Loucy (cell line): ENCODE measurements around the gene SLC9A6.

ENCODE experiments used
- H2AFZ ChIP-seq: fragments of 200-600 bp; sonication (generic); 2 replicates; pipeline ENCODE4 v1.6.0; 2016; ENCODE audit warnings: antibody characterized with exemption, mild to moderate bottlenecking, low read length, moderate library complexity
- H3F3A ChIP-seq: fragments of 200-600 bp; 2 replicates; pipeline ENCODE4 v1.6.0; 2016; ENCODE audit warnings: antibody characterized with exemption, low read depth, mild to moderate bottlenecking
- H3K27me3 ChIP-seq: fragments of 200-600 bp; sonication (generic); 2 replicates; pipeline ENCODE4 v1.6.1; 2014; ENCODE audit warnings: low read length, mild to moderate bottlenecking; ENCODE audit not compliant: insufficient read depth, poor library complexity, severe bottlenecking
- H3K36me3 ChIP-seq: fragments of 200-600 bp; sonication (generic); 2 replicates; pipeline ENCODE4 v1.6.1; 2016; ENCODE audit warnings: low read length; ENCODE audit not compliant: insufficient read depth
- H3K4me1 ChIP-seq: fragments of 200-600 bp; sonication (generic); 2 replicates; pipeline ENCODE4 v1.5.1; 2014; ENCODE audit warnings: low read length, mild to moderate bottlenecking; ENCODE audit not compliant: insufficient read depth, poor library complexity, severe bottlenecking
- H3K4me2 ChIP-seq: fragments of 200-600 bp; sonication (generic); 2 replicates; pipeline ENCODE4 v1.6.0; 2014; ENCODE audit warnings: antibody characterized with exemption, low read length, low read depth, mild to moderate bottlenecking; ENCODE audit not compliant: poor library complexity, severe bottlenecking
- H3K4me3 ChIP-seq: fragments of 200-600 bp; sonication (generic); 2 replicates; pipeline ENCODE4 v1.5.1; 2014; ENCODE audit warnings: low read length, mild to moderate bottlenecking, mixed read lengths; ENCODE audit not compliant: poor library complexity, severe bottlenecking
- H3K79me2 ChIP-seq: fragments of 200-600 bp; sonication (generic); 2 replicates; pipeline ENCODE4 v1.6.1; 2014; ENCODE audit warnings: low read length; ENCODE audit not compliant: insufficient read depth
- H3K9ac ChIP-seq: fragments of 200-600 bp; sonication (generic); 2 replicates; pipeline ENCODE4 v1.6.0; 2014; ENCODE audit warnings: mild to moderate bottlenecking, low read depth, low read length, moderate library complexity; ENCODE audit not compliant: poor library complexity, severe bottlenecking
- H3K9me2 ChIP-seq: fragments of 200-600 bp; sonication (generic); replicated peaks from 2 replicates; pipeline ENCODE4 v1.6.1; 2016; ENCODE audit warnings: low read depth, low read length, mixed read lengths
- H3K9me3 ChIP-seq: fragments of 200-600 bp; sonication (generic); 2 replicates; pipeline ENCODE4 v1.6.1; 2014; ENCODE audit warnings: mild to moderate bottlenecking, antibody characterized with exemption, low read length, low read depth; ENCODE audit not compliant: insufficient read depth
- H4K20me1 ChIP-seq: fragments of 200-600 bp; sonication (generic); 2 replicates; pipeline ENCODE4 v1.6.0; 2014; ENCODE audit warnings: antibody characterized with exemption, low read length, mild to moderate bottlenecking; ENCODE audit not compliant: insufficient read depth, poor library complexity, severe bottlenecking
- EZH2phosphoT487 ChIP-seq: fragments of 200-600 bp; IDR thresholded peaks from 2 replicates; pipeline ENCODE4 v1.6.1; 2018; ENCODE audit warnings: antibody characterized with exemption, mild to moderate bottlenecking, moderate library complexity, borderline replicate concordance
- TF ChIP-seq, protein P1 (sequence below): fragments of 200-600 bp; sonication (generic); conservative IDR thresholded peaks from 2 replicates; pipeline ENCODE4 v1.5.1; 2014; ENCODE audit warnings: mild to moderate bottlenecking, antibody characterized with exemption, low read length

SLC9A6 gene

DNA sequence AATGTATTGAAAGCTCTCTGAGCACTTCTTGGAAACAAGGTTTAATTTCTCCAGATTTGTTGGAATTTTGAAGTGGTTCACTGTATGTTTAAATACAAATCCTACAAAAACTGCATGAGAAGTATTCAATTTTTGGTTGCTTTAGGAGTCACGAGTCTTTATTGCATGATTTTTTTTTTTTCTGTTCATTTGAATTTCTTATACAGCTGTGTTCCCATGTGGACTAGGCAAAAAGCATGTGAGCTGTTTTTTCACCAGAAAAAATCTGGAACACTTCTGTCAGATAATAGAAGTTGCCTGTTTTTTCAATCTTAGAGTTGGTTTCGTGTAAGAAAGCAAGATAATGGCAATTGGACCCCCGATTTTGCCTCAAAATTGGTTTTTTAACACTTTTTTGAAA lies 66.4 kb downstream of the SLC9A6 start:
- no peak overlapping the region for H2AFZ ChIP-seq
- H3K9ac ChIP-seq = no peak overlapping the region
- H3K27me3 ChIP-seq = no peaks in the 10 kb centered on the region
- TF ChIP-seq EZH2phosphoT487 = no peak
- TF ChIP-seq, protein P1, sequence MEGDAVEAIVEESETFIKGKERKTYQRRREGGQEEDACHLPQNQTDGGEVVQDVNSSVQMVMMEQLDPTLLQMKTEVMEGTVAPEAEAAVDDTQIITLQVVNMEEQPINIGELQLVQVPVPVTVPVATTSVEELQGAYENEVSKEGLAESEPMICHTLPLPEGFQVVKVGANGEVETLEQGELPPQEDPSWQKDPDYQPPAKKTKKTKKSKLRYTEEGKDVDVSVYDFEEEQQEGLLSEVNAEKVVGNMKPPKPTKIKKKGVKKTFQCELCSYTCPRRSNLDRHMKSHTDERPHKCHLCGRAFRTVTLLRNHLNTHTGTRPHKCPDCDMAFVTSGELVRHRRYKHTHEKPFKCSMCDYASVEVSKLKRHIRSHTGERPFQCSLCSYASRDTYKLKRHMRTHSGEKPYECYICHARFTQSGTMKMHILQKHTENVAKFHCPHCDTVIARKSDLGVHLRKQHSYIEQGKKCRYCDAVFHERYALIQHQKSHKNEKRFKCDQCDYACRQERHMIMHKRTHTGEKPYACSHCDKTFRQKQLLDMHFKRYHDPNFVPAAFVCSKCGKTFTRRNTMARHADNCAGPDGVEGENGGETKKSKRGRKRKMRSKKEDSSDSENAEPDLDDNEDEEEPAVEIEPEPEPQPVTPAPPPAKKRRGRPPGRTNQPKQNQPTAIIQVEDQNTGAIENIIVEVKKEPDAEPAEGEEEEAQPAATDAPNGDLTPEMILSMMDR = no peak
- no peaks in the 10 kb centered on the region for H3F3A ChIP-seq
- no peaks in the 10 kb centered on the region for H4K20me1 ChIP-seq
- no peaks in the 10 kb centered on the region for H3K36me3 ChIP-seq
- no peak overlapping the region for H3K4me2 ChIP-seq
- no peak overlapping the region for H3K4me3 ChIP-seq
- no peaks in the 10 kb centered on the region for H3K9me3 ChIP-seq
- no peaks in the 10 kb centered on the region for H3K79me2 ChIP-seq
- no peaks in the 10 kb centered on the region for H3K9me2 ChIP-seq
- H3K4me1 ChIP-seq = no peaks in the 10 kb centered on the region

DNA sequence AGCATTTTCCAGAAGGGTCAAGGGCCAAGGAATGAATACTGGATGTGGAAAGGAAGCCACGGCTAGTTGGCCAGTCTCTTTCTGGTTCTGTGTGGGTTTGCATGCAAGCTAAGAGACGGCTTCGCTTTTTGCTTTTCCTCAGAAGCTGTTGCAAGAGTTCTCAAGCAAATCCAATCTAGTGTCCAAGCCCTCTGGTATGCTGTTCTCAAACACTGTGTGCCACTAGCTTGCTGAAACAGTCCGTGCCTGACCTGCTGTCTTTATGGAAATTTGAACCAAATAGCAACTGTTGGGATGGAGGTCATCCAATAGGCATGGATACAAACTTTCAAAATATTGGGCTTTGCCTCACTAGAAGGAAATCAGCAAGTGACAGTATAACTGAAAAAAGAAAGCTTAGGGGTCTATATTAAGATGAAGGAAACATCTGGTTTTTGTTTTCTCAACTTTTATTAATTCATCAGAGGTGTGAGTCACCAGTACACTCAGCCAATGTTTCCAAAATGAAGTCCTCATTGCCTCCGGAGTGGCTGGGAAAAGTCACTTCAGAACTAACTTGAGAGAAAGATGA lies 70.5 kb downstream of the SLC9A6 start:
- Histone ChIP-seq H3K9ac (no peak overlapping the region), H3F3A (no peaks in the 10 kb centered on the region)
- TF ChIP-seq EZH2phosphoT487 = no peak
- TF ChIP-seq, protein P1 = no peak

DNA sequence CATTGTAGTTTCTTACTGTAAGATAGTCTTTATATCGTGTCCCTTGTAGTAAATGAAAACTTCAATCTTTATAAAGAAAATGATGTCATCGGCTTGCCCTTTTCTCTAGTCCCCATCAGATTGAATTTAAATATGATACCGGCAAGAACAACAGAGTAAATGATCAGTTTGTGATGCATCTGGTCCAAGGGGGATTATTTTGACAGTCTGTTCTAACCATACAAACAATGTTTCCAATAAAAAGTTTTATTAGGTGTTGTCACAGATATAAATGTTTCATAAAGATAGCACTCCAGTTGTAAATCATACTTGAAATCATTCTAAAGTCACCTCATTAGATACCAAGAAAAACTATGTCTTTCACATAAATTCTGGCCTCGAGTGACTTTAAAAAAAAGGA lies 72.3 kb downstream of the SLC9A6 start:
- Histone ChIP-seq H4K20me1 (no peaks in the 10 kb centered on the region), H3K9me3 (no peaks in the 10 kb centered on the region), H3K27me3 (no peaks in the 10 kb centered on the region), H3K9me2 (no peaks in the 10 kb centered on the region), H3F3A (no peaks in the 10 kb centered on the region), H3K79me2 (no peaks in the 10 kb centered on the region), H3K9ac (no peak overlapping the region), H3K4me2 (no peak overlapping the region), H3K36me3 (no peaks in the 10 kb centered on the region), H3K4me3 (no peak overlapping the region), H2AFZ (no peak overlapping the region), H3K4me1 (no peaks in the 10 kb centered on the region)
- TF ChIP-seq EZH2phosphoT487 = no peak
- TF ChIP-seq, protein P1 = no peak

More for the DNA sequence above, 70.5 kb downstream of the SLC9A6 start:
- H3K4me1 ChIP-seq = no peaks in the 10 kb centered on the region
- H2AFZ ChIP-seq = no peak overlapping the region
- H3K9me3 ChIP-seq = no peaks in the 10 kb centered on the region
- H3K4me2 ChIP-seq = no peak overlapping the region
- no peak overlapping the region for H3K4me3 ChIP-seq
- no peaks in the 10 kb centered on the region for H3K9me2 ChIP-seq
- no peaks in the 10 kb centered on the region for H3K79me2 ChIP-seq
- H4K20me1 ChIP-seq = no peaks in the 10 kb centered on the region
- H3K27me3 ChIP-seq = no peaks in the 10 kb centered on the region
- no peaks in the 10 kb centered on the region for H3K36me3 ChIP-seq
